Ascending aorta (tissue), 2 donors: ENCODE measurements around the gene KRT14. TPM values are rescaled to one million over a fixed set of nuclear protein-coding genes. Genes with fewer than 3 reads are reported as not detected.
"Not testable (repeated sequence)": the region's sequence is repeated elsewhere in the genome, so short reads cannot be mapped to it uniquely, and the experiment has no call there.

Experiments used
- DNase-seq, 2 donors: peaks; one replicate each; pipeline ENCODE4 v3.0.0-alpha.2; 2019; ENCODE audit warnings: low spot score in 2 of 2
- H3K27ac ChIP-seq, 2 donors: fragments of 200-600 bp; sonication (generic); one replicate each; pipeline ENCODE4 v1.5.1; 2016 to 2017; ENCODE audit warnings: mild to moderate bottlenecking in 1 of 2
- H3K27me3 ChIP-seq: fragments of 200-600 bp; sonication (generic); one replicate; pipeline ENCODE4 v1.5.1; 2017
- H3K36me3 ChIP-seq, 2 donors: fragments of 200-600 bp; sonication (generic); one replicate each; pipeline ENCODE4 v1.5.1; 2016
- H3K4me1 ChIP-seq, 2 donors: fragments of 200-600 bp; sonication (generic); one replicate each; pipeline ENCODE4 v1.5.1; 2016 to 2017; ENCODE audit warnings: mild to moderate bottlenecking in 1 of 2
- H3K4me3 ChIP-seq, 2 donors: fragments of 200-600 bp; sonication (generic); one replicate each; pipeline ENCODE4 v1.5.1; 2016 to 2017; ENCODE audit warnings: mild to moderate bottlenecking in 1 of 2
- H3K9me3 ChIP-seq, 2 donors: fragments of 200-600 bp; sonication (generic); one replicate each; pipeline ENCODE4 v1.5.1; 2016
- CTCF ChIP-seq, 3 experiments: fragments of 200-600 bp in 2 of 3; fragments of 450-650 bp in 1 of 3; sonication (generic) in 2 of 3; IDR thresholded peaks; one replicate each; pipeline ENCODE4 v1.5.1; 2016 to 2019; ENCODE audit warnings: antibody characterized with exemption in 3 of 3, mild to moderate bottlenecking in 1 of 3, moderate library complexity in 1 of 3
- intact Hi-C: fragments of 100-400 bp; cut with DNase I; formaldehyde crosslinking; loops from one replicate; pipeline ENCODE4 v1.15.1; 2023
- total RNA-seq: library from RNA; depleted of rRNA; stranded (reverse); fragments of >200 nt; gene quantifications from one replicate; pipeline ENCODE4 v1.1.0, GENCODE V29; 2016

The KRT14 gene
- total RNA-seq, 1 donor from 2014 or later: 10.3 TPM

- intact Hi-C loops: loop anchor here (10.0 kb wide), 1 partner anchor 307 kb away; the partner anchor contains the start of gene KRTAP17-1
- no peak for TF ChIP-seq CTCF (IDR thresholded peaks at IDR 0.05)
- Histone ChIP-seq H3K36me3 (no peaks in the 10 kb centered on the region), H3K27ac (no peak overlapping the region), H3K4me1 (no peaks in the 10 kb centered on the region), H3K4me3 (no peak overlapping the region), H3K9me3 (no peaks in the 10 kb centered on the region), H3K27me3 (no peaks in the 10 kb centered on the region)
- DNase-seq: no peak
Observed at GRCh38 chr17:41621916-41622315, 35.2 kb upstream of the KRT14 start.

- H3K9me3 ChIP-seq, H3K4me1 ChIP-seq, H3K36me3 ChIP-seq, H3K27me3 ChIP-seq, H3K4me3 ChIP-seq, DNase-seq: not testable (repeated sequence)
- peak overlapping the region in 1 of 2 donors; percentile 26 for H3K27ac ChIP-seq
- intact Hi-C loops: loop anchor here (10.0 kb wide), 1 partner anchor 307 kb away; the partner anchor contains the start of gene KRTAP17-1
Observed at GRCh38 chr17:41621435-41621817, 34.7 kb upstream of the KRT14 start.

GRCh38 chr17:41620583-41621434 lies 34.1 kb upstream of the KRT14 start:
- no peaks in the 10 kb centered on the region for H3K9me3 ChIP-seq
- no peak for TF ChIP-seq CTCF (IDR thresholded peaks at IDR 0.05)
- intact Hi-C loops: loop anchor here (10.0 kb wide), 1 partner anchor 306 kb away; the partner anchor contains the start of gene KRTAP17-1
- no peaks in the 10 kb centered on the region for H3K4me1 ChIP-seq
- H3K4me3 ChIP-seq: no peak overlapping the region
- H3K36me3 ChIP-seq: no peaks in the 10 kb centered on the region
- H3K27ac ChIP-seq: peak overlapping the region in 1 of 2 donors; percentile 26
- no peaks in the 10 kb centered on the region for H3K27me3 ChIP-seq
- no peak for DNase-seq

GRCh38 chr17:41619927-41620582 lies 33.4 kb upstream of the KRT14 start:
- H3K27ac ChIP-seq, H3K9me3 ChIP-seq, H3K36me3 ChIP-seq, H3K4me3 ChIP-seq, H3K4me1 ChIP-seq, DNase-seq, H3K27me3 ChIP-seq: not testable (repeated sequence)
- intact Hi-C loops: loop anchor here (10.0 kb wide), 1 partner anchor 305 kb away; the partner anchor contains the start of gene KRTAP17-1

- no peaks in the 10 kb centered on the region for H3K27me3 ChIP-seq
- no peak overlapping the region for H3K4me3 ChIP-seq
- H3K9me3 ChIP-seq: no peaks in the 10 kb centered on the region
- no peaks in the 10 kb centered on the region for H3K4me1 ChIP-seq
- H3K27ac ChIP-seq: no peak overlapping the region
- no peak for TF ChIP-seq CTCF (IDR thresholded peaks at IDR 0.05)
- intact Hi-C loops: no loop called here
- H3K36me3 ChIP-seq: no peaks in the 10 kb centered on the region
- no peak for DNase-seq
Observed at GRCh38 chr17:41619036-41619926, 32.6 kb upstream of the KRT14 start.

- H3K4me3 ChIP-seq: no peak overlapping the region
- H3K36me3 ChIP-seq: no peaks in the 10 kb centered on the region
- H3K4me1 ChIP-seq: no peaks in the 10 kb centered on the region
- no peak for DNase-seq
- no peak overlapping the region for H3K27ac ChIP-seq
- no peaks in the 10 kb centered on the region for H3K9me3 ChIP-seq
- no peaks in the 10 kb centered on the region for H3K27me3 ChIP-seq
- intact Hi-C loops: no loop called here
- no peak for TF ChIP-seq CTCF (IDR thresholded peaks at IDR 0.05)
Observed at GRCh38 chr17:41618341-41619035, 31.8 kb upstream of the KRT14 start.
